ENCODE measurements around the gene PAK4.
A peak's percentile ranks its signal among the peaks of the same experiment; 100 is the strongest.

Gene PAK4

GRCh38 chr19:39155741-39156140 lies 30.2 kb downstream of the PAK4 start:
- H3K4me1 Mint-ChIP-seq, result peaks cover 36% of the 10 kb centered on the region
- H3K4me3 Mint-ChIP-seq, result no peak overlapping the region
- H3K27me3 Mint-ChIP-seq (ENCODE audit: low read depth), result no peaks in the 10 kb centered on the region
- H3K9me3 Mint-ChIP-seq, result no peaks in the 10 kb centered on the region
- H3K36me3 Mint-ChIP-seq (ENCODE audit: low read depth), result peaks cover 4% of the 10 kb centered on the region
- no peak for TF ChIP-seq CTCF (IDR thresholded peaks at IDR 0.05; ENCODE audit: unreplicated experiment in 3 of 3)
- H3K27ac Mint-ChIP-seq, result peak overlapping the region in 1 of 3 experiments; percentile 41

- Mint-ChIP-seq H3K27ac (peak overlapping the region in 2 of 3 experiments; percentile 60 to 82), H3K27me3 (ENCODE audit: low read depth) (no peaks in the 10 kb centered on the region), H3K36me3 (ENCODE audit: low read depth) (peaks cover 4% of the 10 kb centered on the region), H3K9me3 (no peaks in the 10 kb centered on the region), H3K4me1 (peaks cover 31% of the 10 kb centered on the region), H3K4me3 (peak overlapping the region in 1 of 3 experiments; percentile 73)
- TF ChIP-seq CTCF (IDR thresholded peaks at IDR 0.05; ENCODE audit: unreplicated experiment in 3 of 3), result no peak
Observed at GRCh38 chr19:39156326-39157230, 31.0 kb downstream of the PAK4 start.

GRCh38 chr19:39157275-39157996 lies 31.9 kb downstream of the PAK4 start:
- Mint-ChIP-seq H3K27ac (peak overlapping the region; percentile 60 to 82 (median 66)), H3K4me3 (peak overlapping the region in 2 of 3 experiments; percentile 8 to 73), H3K36me3 (ENCODE audit: low read depth) (peaks cover 4% of the 10 kb centered on the region), H3K4me1 (peaks cover 33% of the 10 kb centered on the region), H3K27me3 (ENCODE audit: low read depth) (no peaks in the 10 kb centered on the region), H3K9me3 (no peaks in the 10 kb centered on the region)
- TF ChIP-seq CTCF (IDR thresholded peaks at IDR 0.05; ENCODE audit: unreplicated experiment in 3 of 3), result no peak

- H3K27me3 Mint-ChIP-seq (ENCODE audit: low read depth), result no peaks in the 10 kb centered on the region
- TF ChIP-seq CTCF (IDR thresholded peaks at IDR 0.05; ENCODE audit: unreplicated experiment in 3 of 3), result no peak
- peaks cover 37% of the 10 kb centered on the region for H3K4me1 Mint-ChIP-seq
- no peaks in the 10 kb centered on the region for H3K9me3 Mint-ChIP-seq
- H3K27ac Mint-ChIP-seq, result peak overlapping the region; percentile 60 to 82 (median 66)
- peak overlapping the region in 1 of 3 experiments; percentile 11 for H3K4me3 Mint-ChIP-seq
- H3K36me3 Mint-ChIP-seq (ENCODE audit: low read depth), result peaks cover 4% of the 10 kb centered on the region
Observed at GRCh38 chr19:39157997-39158389, 32.4 kb downstream of the PAK4 start.

GRCh38 chr19:39158646-39159260 lies 33.2 kb downstream of the PAK4 start:
- H3K27ac Mint-ChIP-seq, result peak overlapping the region in 1 of 3 experiments; percentile 60
- no peaks in the 10 kb centered on the region for H3K9me3 Mint-ChIP-seq
- H3K27me3 Mint-ChIP-seq (ENCODE audit: low read depth), result no peaks in the 10 kb centered on the region
- H3K36me3 Mint-ChIP-seq (ENCODE audit: low read depth), result peaks cover 3% of the 10 kb centered on the region
- H3K4me1 Mint-ChIP-seq, result peaks cover 37% of the 10 kb centered on the region
- TF ChIP-seq CTCF (IDR thresholded peaks at IDR 0.05; ENCODE audit: unreplicated experiment in 3 of 3), result no peak
- H3K4me3 Mint-ChIP-seq, result no peak overlapping the region

Data from nephron (organoid).